ENCODE data around the gene GPR35. TPM values are rescaled to one million over a fixed set of nuclear protein-coding genes. Genes with fewer than 3 reads are reported as not detected.

Gene GPR35
- polyA plus RNA-seq, 3 donors: 30.6 to 37.8 (median 36.3) TPM

DNA sequence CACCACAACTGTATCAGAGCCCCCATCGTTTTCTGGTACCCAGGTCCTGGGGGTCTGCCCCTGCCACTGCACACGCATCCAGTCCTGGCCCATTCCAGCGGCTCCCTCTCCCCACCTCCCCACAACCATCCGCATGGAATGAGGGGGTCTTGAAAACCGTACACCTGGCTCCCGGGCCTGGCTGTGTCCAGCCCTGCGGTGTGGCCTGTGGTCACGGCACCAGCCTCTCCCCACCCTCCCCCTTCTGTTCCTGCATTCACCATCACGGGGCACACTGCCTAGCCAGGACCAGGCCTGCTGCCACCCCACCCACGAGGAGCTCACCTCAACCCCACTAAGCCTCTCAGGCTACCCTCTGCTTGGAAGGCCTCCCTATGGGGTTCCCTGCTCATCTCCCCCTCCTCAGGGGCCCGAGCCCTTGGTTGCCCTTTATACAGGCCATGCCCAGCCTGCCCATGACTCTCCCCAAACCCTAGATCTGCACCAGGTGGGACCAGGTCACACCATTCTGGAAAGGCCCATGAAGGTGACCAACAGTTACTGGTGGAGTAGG lies 11.4 kb downstream of the GPR35 start:
- H3K9me3 Mint-ChIP-seq: peaks cover 20 to 40% (median 33%) of the 10 kb centered on the region in 7 donors
- TF ChIP-seq, protein P1, sequence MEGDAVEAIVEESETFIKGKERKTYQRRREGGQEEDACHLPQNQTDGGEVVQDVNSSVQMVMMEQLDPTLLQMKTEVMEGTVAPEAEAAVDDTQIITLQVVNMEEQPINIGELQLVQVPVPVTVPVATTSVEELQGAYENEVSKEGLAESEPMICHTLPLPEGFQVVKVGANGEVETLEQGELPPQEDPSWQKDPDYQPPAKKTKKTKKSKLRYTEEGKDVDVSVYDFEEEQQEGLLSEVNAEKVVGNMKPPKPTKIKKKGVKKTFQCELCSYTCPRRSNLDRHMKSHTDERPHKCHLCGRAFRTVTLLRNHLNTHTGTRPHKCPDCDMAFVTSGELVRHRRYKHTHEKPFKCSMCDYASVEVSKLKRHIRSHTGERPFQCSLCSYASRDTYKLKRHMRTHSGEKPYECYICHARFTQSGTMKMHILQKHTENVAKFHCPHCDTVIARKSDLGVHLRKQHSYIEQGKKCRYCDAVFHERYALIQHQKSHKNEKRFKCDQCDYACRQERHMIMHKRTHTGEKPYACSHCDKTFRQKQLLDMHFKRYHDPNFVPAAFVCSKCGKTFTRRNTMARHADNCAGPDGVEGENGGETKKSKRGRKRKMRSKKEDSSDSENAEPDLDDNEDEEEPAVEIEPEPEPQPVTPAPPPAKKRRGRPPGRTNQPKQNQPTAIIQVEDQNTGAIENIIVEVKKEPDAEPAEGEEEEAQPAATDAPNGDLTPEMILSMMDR (IDR thresholded peaks at IDR 0.05): no peak
- intact Hi-C loops (cut with micrococcal nuclease): no loop called here
- Histone ChIP-seq H3K4me3 (replicated peaks in 1 of 3; ENCODE audit: low read depth in 2 of 3, low read length in 3 of 3) (no peak overlapping the region), H3K9me3 (replicated peaks in 1 of 2; ENCODE audit: control insufficient read depth in 1 of 2, insufficient read depth in 1 of 2, low read length in 2 of 2) (peaks cover 12 to 28% of the 10 kb centered on the region in 2 donors), H3K27me3 (ENCODE audit: control insufficient read depth in 2 of 2, insufficient read depth in 2 of 2, low read length in 2 of 2) (no peaks in the 10 kb centered on the region), H3K9ac (ENCODE audit: insufficient read depth, low read length, poor library complexity, severe bottlenecking) (no peak overlapping the region), H4K20me1 (ENCODE audit: insufficient read depth, low read length) (no peaks in the 10 kb centered on the region), H2AFZ (ENCODE audit: insufficient read depth, low read depth, low read length, poor library complexity, severe bottlenecking) (no peak overlapping the region), H3K4me2 (replicated peaks; ENCODE audit: extremely low read depth, low read length, poor library complexity, severe bottlenecking) (no peak overlapping the region), H3K36me3 (replicated peaks in 1 of 2; ENCODE audit: control insufficient read depth in 1 of 2, insufficient read depth in 2 of 2, low read length in 2 of 2) (peaks cover 2 to 5% of the 10 kb centered on the region in 2 donors), H3K79me2 (ENCODE audit: insufficient read depth, low read length) (no peaks in the 10 kb centered on the region), H3K4me1 (ENCODE audit: control insufficient read depth in 1 of 2, insufficient read depth in 2 of 2, low read length in 2 of 2) (peaks cover 8 to 20% of the 10 kb centered on the region in 2 donors), H3K27ac (ENCODE audit: low read depth in 1 of 2, low read length in 2 of 2) (no peak overlapping the region)
- H3K27ac Mint-ChIP-seq: no peak overlapping the region
- no peak overlapping the region for H3K4me3 Mint-ChIP-seq
- H3K4me1 Mint-ChIP-seq: peaks cover 12% of the 10 kb centered on the region
- 86% methylated on average over 5 of the region's 11 CpGs for WGBS (ENCODE audit: insufficient coverage)
- H3K36me3 Mint-ChIP-seq: peaks cover 4 to 15% of the 10 kb centered on the region in 2 donors
- no peak for DNase-seq
- peaks cover 3 to 10% (median 7%) of the 10 kb centered on the region in 3 donors for H3K27me3 Mint-ChIP-seq (ENCODE audit: low read depth in 3 of 3)

DNA sequence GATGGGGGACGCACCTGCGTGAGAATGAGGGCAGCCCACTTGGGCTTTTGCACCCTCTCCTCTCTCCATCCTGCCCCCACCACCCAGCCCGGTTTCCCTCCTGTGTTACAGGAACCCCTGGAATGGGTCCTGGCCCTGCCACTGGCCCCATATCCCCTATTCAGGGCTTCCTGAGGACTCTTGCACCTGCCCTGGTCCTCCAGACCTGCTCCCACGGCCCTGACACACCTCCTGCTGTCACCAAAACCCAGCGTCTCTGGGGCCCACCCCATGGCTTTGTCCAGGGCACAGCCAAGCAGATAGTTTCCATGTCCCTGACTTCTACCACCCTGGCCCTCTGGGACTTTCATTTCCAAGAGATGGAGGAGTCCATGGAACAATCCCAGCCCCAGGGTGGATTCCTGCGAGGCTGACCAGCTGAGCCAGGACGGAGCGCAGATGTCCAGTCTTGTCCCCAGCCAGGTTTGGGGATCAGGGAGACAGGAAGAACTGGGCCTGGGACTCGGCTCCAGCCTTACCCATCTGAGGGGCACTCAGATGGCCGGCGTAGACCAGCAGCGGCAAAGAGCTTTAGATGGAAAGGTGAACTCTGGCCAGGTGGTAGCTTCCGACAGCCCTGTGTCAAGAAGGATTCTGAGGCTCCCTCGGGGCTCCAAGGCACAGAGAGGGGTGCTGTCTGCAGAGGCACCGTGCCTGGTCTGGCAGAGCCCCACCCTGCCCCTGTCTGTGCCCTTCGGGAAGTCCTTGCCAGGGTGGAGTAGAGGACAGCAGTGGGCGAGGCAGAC lies 12.0 kb downstream of the GPR35 start:
- intact Hi-C loops (cut with micrococcal nuclease): no loop called here
- no peaks in the 10 kb centered on the region for H4K20me1 ChIP-seq (ENCODE audit: insufficient read depth, low read length)
- peaks cover 3 to 10% (median 7%) of the 10 kb centered on the region in 3 donors for H3K27me3 Mint-ChIP-seq (ENCODE audit: low read depth in 3 of 3)
- H3K9me3 Mint-ChIP-seq: peaks cover 15 to 41% (median 28%) of the 10 kb centered on the region in 7 donors
- H3K36me3 Mint-ChIP-seq: peaks cover 0 to 8% of the 10 kb centered on the region in 2 donors
- no peak overlapping the region for H3K4me3 ChIP-seq (replicated peaks in 1 of 3; ENCODE audit: low read depth in 2 of 3, low read length in 3 of 3)
- TF ChIP-seq, protein P1 (IDR thresholded peaks at IDR 0.05): no peak
- peak in 1 of 3 donors; percentile 3 for DNase-seq
- no peak overlapping the region for H3K27ac Mint-ChIP-seq
- H3K9ac ChIP-seq (ENCODE audit: insufficient read depth, low read length, poor library complexity, severe bottlenecking): no peak overlapping the region
- peaks cover 12% of the 10 kb centered on the region for H3K4me1 Mint-ChIP-seq
- no peaks in the 10 kb centered on the region for H3K36me3 ChIP-seq (replicated peaks in 1 of 2; ENCODE audit: control insufficient read depth in 1 of 2, insufficient read depth in 2 of 2, low read length in 2 of 2)
- no peak overlapping the region for H3K4me3 Mint-ChIP-seq
- H2AFZ ChIP-seq (ENCODE audit: insufficient read depth, low read depth, low read length, poor library complexity, severe bottlenecking): no peak overlapping the region
- peaks cover 11 to 22% of the 10 kb centered on the region in 2 donors for H3K9me3 ChIP-seq (replicated peaks in 1 of 2; ENCODE audit: control insufficient read depth in 1 of 2, insufficient read depth in 1 of 2, low read length in 2 of 2)
- peaks cover 8 to 20% of the 10 kb centered on the region in 2 donors for H3K4me1 ChIP-seq (ENCODE audit: control insufficient read depth in 1 of 2, insufficient read depth in 2 of 2, low read length in 2 of 2)
- H3K79me2 ChIP-seq (ENCODE audit: insufficient read depth, low read length): no peaks in the 10 kb centered on the region
- no peak overlapping the region for H3K4me2 ChIP-seq (replicated peaks; ENCODE audit: extremely low read depth, low read length, poor library complexity, severe bottlenecking)
- WGBS (ENCODE audit: insufficient coverage): 95% methylated on average over 13 of the region's 17 CpGs
- no peak overlapping the region for H3K27ac ChIP-seq (ENCODE audit: low read depth in 1 of 2, low read length in 2 of 2)
- no peaks in the 10 kb centered on the region for H3K27me3 ChIP-seq (ENCODE audit: control insufficient read depth in 2 of 2, insufficient read depth in 2 of 2, low read length in 2 of 2)

All from CD14-positive monocyte (primary cell).